ENCODE results near the gene GFOD2.

Gene GFOD2

DNA sequence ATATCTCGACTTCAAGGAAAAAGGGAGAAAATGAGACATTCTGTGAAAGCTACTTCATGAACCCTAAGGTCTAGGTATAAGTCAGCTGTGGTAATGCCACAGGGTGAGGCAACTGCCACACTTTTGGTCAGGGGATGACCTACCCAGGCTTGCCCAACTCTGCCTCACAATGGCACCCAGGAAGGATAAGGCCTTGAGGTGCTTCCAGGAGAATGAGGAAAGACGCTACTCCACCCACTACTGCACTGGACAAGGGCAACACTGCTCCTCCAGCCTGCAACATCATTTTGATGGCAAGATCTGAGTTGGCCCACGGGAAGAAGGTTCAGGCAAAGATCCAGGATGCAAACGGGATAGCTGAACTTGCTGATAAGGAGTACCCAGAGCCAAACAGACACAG, 22.0 kb upstream of the GFOD2 start (continued):
- TF ChIP-seq GLIS2 (tag by site-specific recombination; IDR thresholded peaks at IDR 0.05) (no peak), ZNF404 (tag by site-specific recombination; IDR thresholded peaks at IDR 0.05) (no peak), HOXD13 (CRISPR knock-in tag; IDR thresholded peaks at IDR 0.05; ENCODE audit: borderline replicate concordance) (no peak)
- TF ChIP-seq, protein P1, sequence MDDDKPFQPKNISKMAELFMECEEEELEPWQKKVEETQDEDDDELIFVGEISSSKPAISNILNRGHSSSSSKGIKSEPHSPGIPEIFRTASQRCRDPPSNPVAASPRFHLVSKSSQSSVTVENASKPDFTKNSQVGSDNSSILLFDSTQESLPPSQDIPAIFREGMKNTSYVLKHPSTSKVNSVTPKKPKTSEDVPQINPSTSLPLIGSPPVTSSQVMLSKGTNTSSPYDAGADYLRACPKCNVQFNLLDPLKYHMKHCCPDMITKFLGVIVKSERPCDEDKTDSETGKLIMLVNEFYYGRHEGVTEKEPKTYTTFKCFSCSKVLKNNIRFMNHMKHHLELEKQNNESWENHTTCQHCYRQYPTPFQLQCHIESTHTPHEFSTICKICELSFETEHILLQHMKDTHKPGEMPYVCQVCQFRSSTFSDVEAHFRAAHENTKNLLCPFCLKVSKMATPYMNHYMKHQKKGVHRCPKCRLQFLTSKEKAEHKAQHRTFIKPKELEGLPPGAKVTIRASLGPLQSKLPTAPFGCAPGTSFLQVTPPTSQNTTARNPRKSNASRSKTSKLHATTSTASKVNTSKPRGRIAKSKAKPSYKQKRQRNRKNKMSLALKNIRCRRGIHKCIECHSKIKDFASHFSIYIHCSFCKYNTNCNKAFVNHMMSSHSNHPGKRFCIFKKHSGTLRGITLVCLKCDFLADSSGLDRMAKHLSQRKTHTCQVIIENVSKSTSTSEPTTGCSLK (tag by site-specific recombination; IDR thresholded peaks at IDR 0.05): no peak
- TF ChIP-seq, protein P2, sequence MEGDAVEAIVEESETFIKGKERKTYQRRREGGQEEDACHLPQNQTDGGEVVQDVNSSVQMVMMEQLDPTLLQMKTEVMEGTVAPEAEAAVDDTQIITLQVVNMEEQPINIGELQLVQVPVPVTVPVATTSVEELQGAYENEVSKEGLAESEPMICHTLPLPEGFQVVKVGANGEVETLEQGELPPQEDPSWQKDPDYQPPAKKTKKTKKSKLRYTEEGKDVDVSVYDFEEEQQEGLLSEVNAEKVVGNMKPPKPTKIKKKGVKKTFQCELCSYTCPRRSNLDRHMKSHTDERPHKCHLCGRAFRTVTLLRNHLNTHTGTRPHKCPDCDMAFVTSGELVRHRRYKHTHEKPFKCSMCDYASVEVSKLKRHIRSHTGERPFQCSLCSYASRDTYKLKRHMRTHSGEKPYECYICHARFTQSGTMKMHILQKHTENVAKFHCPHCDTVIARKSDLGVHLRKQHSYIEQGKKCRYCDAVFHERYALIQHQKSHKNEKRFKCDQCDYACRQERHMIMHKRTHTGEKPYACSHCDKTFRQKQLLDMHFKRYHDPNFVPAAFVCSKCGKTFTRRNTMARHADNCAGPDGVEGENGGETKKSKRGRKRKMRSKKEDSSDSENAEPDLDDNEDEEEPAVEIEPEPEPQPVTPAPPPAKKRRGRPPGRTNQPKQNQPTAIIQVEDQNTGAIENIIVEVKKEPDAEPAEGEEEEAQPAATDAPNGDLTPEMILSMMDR (tag by site-specific recombination; IDR thresholded peaks at IDR 0.05): no peak

DNA sequence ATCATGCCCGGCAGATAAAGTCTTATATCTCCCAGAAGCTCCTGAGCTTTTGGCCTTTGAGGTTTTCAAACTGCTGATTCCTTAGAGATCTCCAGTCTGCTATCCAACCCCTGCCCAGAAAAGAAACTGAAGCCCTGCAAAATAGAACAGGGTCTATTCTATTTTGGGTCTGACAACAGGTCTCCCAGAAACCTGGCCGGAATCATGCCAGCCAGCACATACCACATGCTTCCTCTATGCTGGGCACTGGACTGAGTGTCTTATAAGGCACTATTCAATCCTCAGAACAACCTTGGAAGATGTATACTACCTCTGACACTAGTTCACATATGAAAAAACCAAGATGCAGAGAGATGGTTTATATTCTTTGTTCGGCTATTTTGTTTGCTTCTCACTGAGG, 21.3 kb upstream of the GFOD2 start:
- POLR2A ChIA-PET: no interaction called here
- Histone ChIP-seq H3K4me1 (ENCODE audit: control insufficient read depth, insufficient read depth, low read length) (no peaks in the 10 kb centered on the region), H3K36me3 (ENCODE audit: control insufficient read depth in 2 of 2, insufficient read depth in 1 of 2, low read length in 2 of 2) (peaks cover 0 to 40% of the 10 kb centered on the region in 2 experiments; a peak in 2 of 3 replicates), H3K9me3 (ENCODE audit: control insufficient read depth, insufficient read depth, low read depth, low read length) (no peaks in the 10 kb centered on the region), H3K27ac (ENCODE audit: extremely low read depth, low read depth, low read length) (no peak overlapping the region), H3K4me3 (ENCODE audit: low read depth, low read length) (no peak overlapping the region)
- TF ChIP-seq ZNF664 (tag by site-specific recombination; IDR thresholded peaks at IDR 0.05) (no peak), SETDB1 (IDR thresholded peaks at IDR 0.05; ENCODE audit: insufficient read length, low read length) (no peak), PRDM1 (tag by site-specific recombination; IDR thresholded peaks at IDR 0.05) (no peak), MZF1 (tag by site-specific recombination; IDR thresholded peaks at IDR 0.05; ENCODE audit: borderline replicate concordance) (no peak)
- CTCF ChIA-PET: interaction anchor here (0.6 to 0.7 kb wide), 2 partner anchors 38 to 706 kb away, joined by 4 read pairs; no protein-coding TSS in a partner anchor

DNA sequence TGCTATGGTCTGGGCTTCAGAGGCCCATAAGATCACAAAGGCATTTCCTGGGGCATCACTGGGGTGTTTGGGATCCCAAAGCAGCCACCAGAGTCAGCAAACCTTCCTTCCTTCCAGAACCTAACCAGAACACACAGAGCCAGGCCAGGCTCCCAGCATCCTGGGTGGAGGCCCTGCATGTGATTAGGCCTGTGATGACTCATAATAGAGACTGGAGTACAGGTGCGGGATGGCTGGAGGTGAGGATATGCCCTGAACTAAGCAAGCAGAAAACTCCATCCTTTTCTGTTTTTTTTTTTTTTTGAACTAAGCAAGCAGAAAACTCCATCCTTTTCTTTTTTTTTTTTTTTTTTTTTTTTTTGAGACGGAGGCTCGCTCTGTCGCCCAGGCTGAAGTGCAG, 17.7 kb upstream of the GFOD2 start:
- Histone ChIP-seq H3K27ac (ENCODE audit: extremely low read depth, low read depth, low read length) (no peak overlapping the region), H3K36me3 (ENCODE audit: control insufficient read depth in 2 of 2, insufficient read depth in 1 of 2, low read length in 2 of 2) (peaks cover 0 to 33% of the 10 kb centered on the region in 2 experiments; a peak in 1 of 3 replicates), H3K9me3 (ENCODE audit: control insufficient read depth, insufficient read depth, low read depth, low read length) (no peaks in the 10 kb centered on the region), H3K4me3 (ENCODE audit: low read depth, low read length) (no peak overlapping the region), H3K4me1 (ENCODE audit: control insufficient read depth, insufficient read depth, low read length) (no peaks in the 10 kb centered on the region)
- CTCF ChIA-PET: interaction anchor here (1.2 kb wide), 1 partner anchor 216 kb away, joined by 4 read pairs; no protein-coding TSS in a partner anchor
- peak; percentile 61; the same call in 1 of the 2 replicates for TF ChIP-seq ZNF548 (tag by site-specific recombination; IDR thresholded peaks at IDR 0.05)
- TF ChIP-seq ZNF600 (tag by site-specific recombination; IDR thresholded peaks at IDR 0.05): 0 out of 2 replicates have a peak, but pooled peaks have one; percentile 15
- TF ChIP-seq ZNF138 (tag by site-specific recombination; IDR thresholded peaks at IDR 0.05; ENCODE audit: borderline replicate concordance): no peak
- no peak for TF ChIP-seq ZNF544 (tag by site-specific recombination; IDR thresholded peaks at IDR 0.05)
- TF ChIP-seq ZNF830 (tag by site-specific recombination; IDR thresholded peaks at IDR 0.05; ENCODE audit: low read depth): no peak
- POLR2A ChIA-PET: no interaction called here

DNA sequence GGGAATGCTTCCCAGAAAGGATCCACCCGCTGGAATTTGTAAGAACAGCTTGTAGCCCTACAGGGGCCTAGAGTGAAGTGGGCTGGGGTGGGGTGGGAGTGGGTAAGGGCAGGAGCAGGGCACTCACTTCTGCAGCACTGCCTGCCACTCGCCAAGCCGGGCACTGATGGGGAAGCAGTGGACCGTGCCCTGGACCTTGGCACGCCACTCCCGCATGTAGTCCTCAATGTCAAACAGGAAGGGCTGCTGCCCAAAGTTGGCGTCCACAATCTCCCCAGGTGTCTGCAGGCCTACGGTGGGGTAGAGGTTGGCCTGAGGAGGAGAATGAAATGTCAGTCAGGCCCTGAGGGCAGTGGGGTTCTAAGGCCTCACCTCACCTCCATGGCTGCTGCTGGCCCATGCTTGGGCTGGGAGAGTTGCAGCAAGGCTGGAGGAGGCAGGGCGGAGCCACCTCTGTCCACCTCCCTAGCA, 15.7 kb upstream of the GFOD2 start:
- no peak overlapping the region for H3K27ac ChIP-seq (ENCODE audit: extremely low read depth, low read depth, low read length)
- peaks cover 0 to 37% of the 10 kb centered on the region in 2 experiments; a peak in 1 of 3 replicates for H3K36me3 ChIP-seq (ENCODE audit: control insufficient read depth in 2 of 2, insufficient read depth in 1 of 2, low read length in 2 of 2)
- ChIA-PET POLR2A (no interaction called here), CTCF (interaction anchor here (0.6 kb wide), 1 partner anchor 18 kb away, joined by 3 read pairs; no protein-coding TSS in a partner anchor)
- H3K4me3 ChIP-seq (ENCODE audit: low read depth, low read length): no peak overlapping the region
- no peaks in the 10 kb centered on the region for H3K4me1 ChIP-seq (ENCODE audit: control insufficient read depth, insufficient read depth, low read length)
- TF ChIP-seq, protein P3, sequence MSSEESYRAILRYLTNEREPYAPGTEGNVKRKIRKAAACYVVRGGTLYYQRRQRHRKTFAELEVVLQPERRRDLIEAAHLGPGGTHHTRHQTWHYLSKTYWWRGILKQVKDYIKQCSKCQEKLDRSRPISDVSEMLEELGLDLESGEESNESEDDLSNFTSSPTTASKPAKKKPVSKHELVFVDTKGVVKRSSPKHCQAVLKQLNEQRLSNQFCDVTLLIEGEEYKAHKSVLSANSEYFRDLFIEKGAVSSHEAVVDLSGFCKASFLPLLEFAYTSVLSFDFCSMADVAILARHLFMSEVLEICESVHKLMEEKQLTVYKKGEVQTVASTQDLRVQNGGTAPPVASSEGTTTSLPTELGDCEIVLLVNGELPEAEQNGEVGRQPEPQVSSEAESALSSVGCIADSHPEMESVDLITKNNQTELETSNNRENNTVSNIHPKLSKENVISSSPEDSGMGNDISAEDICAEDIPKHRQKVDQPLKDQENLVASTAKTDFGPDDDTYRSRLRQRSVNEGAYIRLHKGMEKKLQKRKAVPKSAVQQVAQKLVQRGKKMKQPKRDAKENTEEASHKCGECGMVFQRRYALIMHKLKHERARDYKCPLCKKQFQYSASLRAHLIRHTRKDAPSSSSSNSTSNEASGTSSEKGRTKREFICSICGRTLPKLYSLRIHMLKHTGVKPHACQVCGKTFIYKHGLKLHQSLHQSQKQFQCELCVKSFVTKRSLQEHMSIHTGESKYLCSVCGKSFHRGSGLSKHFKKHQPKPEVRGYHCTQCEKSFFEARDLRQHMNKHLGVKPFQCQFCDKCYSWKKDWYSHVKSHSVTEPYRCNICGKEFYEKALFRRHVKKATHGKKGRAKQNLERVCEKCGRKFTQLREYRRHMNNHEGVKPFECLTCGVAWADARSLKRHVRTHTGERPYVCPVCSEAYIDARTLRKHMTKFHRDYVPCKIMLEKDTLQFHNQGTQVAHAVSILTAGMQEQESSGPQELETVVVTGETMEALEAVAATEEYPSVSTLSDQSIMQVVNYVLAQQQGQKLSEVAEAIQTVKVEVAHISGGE (tag by site-specific recombination; conservative IDR thresholded peaks at IDR 0.05; ENCODE audit: low read depth): no peak
- TF ChIP-seq ZNF677 (tag by site-specific recombination; IDR thresholded peaks at IDR 0.05): 0 out of 2 replicates have a peak, but pooled peaks have one; percentile 34
- H3K9me3 ChIP-seq (ENCODE audit: control insufficient read depth, insufficient read depth, low read depth, low read length): no peaks in the 10 kb centered on the region

Data from HEK293 (cell line).